Parietal lobe (tissue), 1 donor: ENCODE data around the gene TACR2. TPM values are rescaled to one million over a fixed set of nuclear protein-coding genes. Genes with fewer than 3 reads are reported as not detected.

Experiments
- total RNA-seq: library from RNA; depleted of rRNA; stranded (reverse); fragments of >200 nt; gene quantifications from one replicate; pipeline ENCODE4 v1.2.3, GENCODE V29; 2014

TACR2 gene
- total RNA-seq = 1.3 TPM

DNA sequence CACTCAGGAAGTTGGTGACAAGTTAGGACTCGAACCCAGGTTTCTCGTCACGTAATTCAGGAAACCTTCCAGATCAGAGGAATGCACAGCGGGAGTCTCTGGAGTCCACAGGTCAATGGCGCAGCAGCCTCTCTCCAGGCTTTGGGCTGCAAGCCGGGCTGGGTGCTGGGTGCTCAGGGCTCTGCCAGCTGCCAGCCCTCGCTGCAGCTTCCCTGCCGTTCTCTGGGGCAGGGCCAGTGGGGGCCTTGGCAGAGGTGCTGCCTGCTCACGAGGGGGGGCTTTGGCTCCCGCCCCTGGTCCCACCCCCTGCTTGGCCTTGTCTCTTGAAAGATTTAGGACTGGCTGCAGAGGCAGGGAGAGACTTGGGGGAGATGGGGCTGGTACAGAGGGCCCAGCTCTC, at the start of gene TACR2:
TSS of gene TACR2 (minus strand) at position 224 of the 400 bp plus-strand sequence. CDS start 595 bp downstream, outside the sequence.

DNA sequence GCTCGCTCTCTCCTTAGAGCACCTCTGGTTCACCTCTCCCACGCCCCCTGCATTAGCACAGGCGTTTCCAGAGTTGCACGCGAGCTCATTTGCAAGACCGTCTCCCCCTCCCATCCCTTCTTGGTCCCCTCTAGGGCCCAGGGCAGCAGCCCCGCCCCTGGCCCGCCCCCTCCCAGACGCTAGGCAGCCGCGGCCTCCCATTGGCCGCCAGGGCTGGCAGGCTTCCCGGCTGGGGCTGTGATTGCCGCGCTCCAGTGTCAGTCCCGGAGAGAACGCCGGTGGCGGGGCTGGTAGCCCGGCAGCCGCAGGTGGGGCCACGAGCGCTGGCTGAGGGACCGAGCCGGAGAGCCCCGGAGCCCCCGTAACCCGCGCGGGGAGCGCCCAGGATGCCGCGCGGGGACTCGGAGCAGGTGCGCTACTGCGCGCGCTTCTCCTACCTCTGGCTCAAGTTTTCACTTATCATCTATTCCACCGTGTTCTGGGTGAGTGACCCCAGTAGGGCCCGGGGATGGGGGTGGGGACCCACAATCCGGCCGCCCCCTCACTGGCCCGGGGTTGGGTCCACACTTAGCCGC, 34.6 kb upstream of the TACR2 start, which contains the start of gene TSPAN15:
TSS of gene TSPAN15 (plus strand) at position 257 of the 575 bp plus-strand sequence. CDS start at position 387, 130 bp downstream.

Other genes starting within 250 kb of the TACR2 start
- gene SUPV3L1, start 236.7 kb downstream of the TACR2 start, total RNA-seq = 41.0 TPM
- gene HKDC1, start 196.6 kb downstream of the TACR2 start, total RNA-seq = 3.1 TPM
- gene HK1, start 138.4 kb downstream of the TACR2 start, total RNA-seq = 92.3 TPM
- gene TSPAN15, start 34.5 kb upstream of the TACR2 start, total RNA-seq = 5.0 TPM
- gene NEUROG3, start 156.5 kb upstream of the TACR2 start, total RNA-seq = not detected
- 8.1 TPM for gene FAM241B, start 213.3 kb upstream of the TACR2 start, total RNA-seq